Naive thymus-derived CD4-positive, alpha-beta T cell (primary cell): ENCODE data around the gene SLC7A1. TPM values are rescaled to one million over a fixed set of nuclear protein-coding genes. Genes with fewer than 3 reads are reported as not detected.
"Not testable (repeated sequence)": the region's sequence is repeated elsewhere in the genome, so short reads cannot be mapped to it uniquely, and the experiment has no call there.

Source experiments
- ATAC-seq: fragments of 150-1000 bp; cut with Tn5 transposase; 2 replicates; pipeline ENCODE4 v1.10.0; 2021; ENCODE audit warnings: mild to moderate bottlenecking, moderate library complexity
- CTCF ChIA-PET: fragments of 350-600 bp; sonication (Branson Sonifier 250); formaldehyde crosslinking; loops from one replicate; lab custom pipeline; 2021; ENCODE audit warnings: antibody characterized with exemption; lab: Charles Lee
- POLR2A ChIA-PET: fragments of 350-600 bp; sonication (Branson Sonifier 250); formaldehyde crosslinking; loops from one replicate; lab custom pipeline; 2021; ENCODE audit warnings: antibody characterized with exemption, inconsistent platforms; lab: Charles Lee
- DNase-seq, 9 donors: peaks; one replicate each; pipeline versions ENCODE4 v3.0.0 to v3.0.0-alpha.2; 2020 to 2022; ENCODE audit warnings: mixed read lengths in 1 of 9
- H3K27ac ChIP-seq: one replicate; pipeline ENCODE4 v1.7.0; 2013; ENCODE audit warnings: mild to moderate bottlenecking, low read depth, low read length, moderate library complexity
- H3K27me3 ChIP-seq, 2 donors: one replicate each; pipeline ENCODE4 v1.7.0; 2013; ENCODE audit warnings: low read length in 2 of 2, mild to moderate bottlenecking in 2 of 2, moderate library complexity in 2 of 2; ENCODE audit not compliant: control insufficient read depth in 2 of 2, insufficient read depth in 2 of 2
- H3K36me3 ChIP-seq, 3 experiments: 1 replicate in 2 of 3; 2 replicates in 1 of 3; pipeline ENCODE4 v1.7.0; 2013; ENCODE audit warnings: low read length in 3 of 3, mild to moderate bottlenecking in 3 of 3, moderate library complexity in 1 of 3; ENCODE audit not compliant: insufficient read depth in 3 of 3, control insufficient read depth in 2 of 3
- H3K4me1 ChIP-seq, 2 donors: one replicate each; pipeline ENCODE4 v1.7.0; 2013; ENCODE audit warnings: low read length in 2 of 2, mild to moderate bottlenecking in 2 of 2, moderate library complexity in 1 of 2; ENCODE audit not compliant: control insufficient read depth in 2 of 2, insufficient read depth in 2 of 2
- H3K4me3 ChIP-seq: 2 replicates; pipeline ENCODE4 v1.7.0; 2013; ENCODE audit warnings: mild to moderate bottlenecking, low read length
- H3K9me3 ChIP-seq, 3 experiments: 1 replicate in 2 of 3; 2 replicates in 1 of 3; pipeline ENCODE4 v1.7.0; 2013; ENCODE audit warnings: low read length in 3 of 3; ENCODE audit not compliant: control insufficient read depth in 2 of 3
- H3K27ac Mint-ChIP-seq, 9 donors: one replicate each; pipeline ENCODE4 v1.8.0; 2020 to 2022; ENCODE audit warnings: mixed read lengths in 9 of 9, mild to moderate bottlenecking in 8 of 9, moderate library complexity in 5 of 9, inconsistent platforms in 2 of 9
- H3K27me3 Mint-ChIP-seq, 5 donors: one replicate each; pipeline ENCODE4 v1.8.0; 2021 to 2022; ENCODE audit warnings: mixed read lengths in 5 of 5, mild to moderate bottlenecking in 1 of 5
- H3K36me3 Mint-ChIP-seq, 5 donors: one replicate each; pipeline ENCODE4 v1.8.0; 2020 to 2022; ENCODE audit warnings: mixed read lengths in 5 of 5, mild to moderate bottlenecking in 3 of 5, inconsistent platforms in 1 of 5
- H3K4me1 Mint-ChIP-seq, 7 donors: one replicate each; pipeline ENCODE4 v1.8.0; 2020 to 2022; ENCODE audit warnings: mixed read lengths in 7 of 7, mild to moderate bottlenecking in 3 of 7, inconsistent platforms in 1 of 7
- H3K4me3 Mint-ChIP-seq, 10 donors: one replicate each; pipeline ENCODE4 v1.8.0; 2020 to 2022; ENCODE audit warnings: mild to moderate bottlenecking in 10 of 10, mixed read lengths in 10 of 10, moderate library complexity in 6 of 10, inconsistent platforms in 2 of 10
- H3K9me3 Mint-ChIP-seq, 11 donors: one replicate each; pipeline ENCODE4 v1.8.0; 2020 to 2022; ENCODE audit warnings: mixed read lengths in 11 of 11, mild to moderate bottlenecking in 4 of 11, inconsistent platforms in 1 of 11, moderate library complexity in 1 of 11
- intact Hi-C, 2 donors: fragments of 100-400 bp; cut with micrococcal nuclease; formaldehyde crosslinking; loops; one replicate each; pipeline ENCODE4 v1.15.1; 2023
- polyA plus RNA-seq, 2 donors: library from polyadenylated mRNA; unstranded; fragments of 300-500 nt; fragmentation: Illumina TruSeq; gene quantifications; one replicate each; pipeline ENCODE4 v1.2.3, GENCODE V29; 2021
- total RNA-seq, 6 experiments: library from RNA in 5 of 6; stranded (reverse) in 5 of 6; gene quantifications; 1 replicate in 5 of 6; 2 replicates in 1 of 6; pipeline ENCODE4 v1.2.3 and lab custom pipeline; 2021 to 2026

Gene SLC7A1
- total RNA-seq (10 to 100 TPM; 12.2 to 63.8 (median 28.2) TPM), polyA plus RNA-seq (1 to 10 TPM; 4.9 to 5.8 TPM), total RNA-seq (lab: John Stamatoyannopoulos, UW) (36.5 reads per million, percentile 64 among the genes with 10 or more reads in this experiment)

- peaks cover 0 to 3% (median 2%) of the 10 kb centered on the region in 5 donors for H3K27me3 Mint-ChIP-seq
- no peaks in the 10 kb centered on the region for H3K9me3 Mint-ChIP-seq
- Histone ChIP-seq H3K27ac (peak within 1 kb of the TSS; percentile 82), H3K4me3 (peak within 1 kb of the TSS; percentile 73), H3K36me3 (no peaks in the 10 kb centered on the region), H3K9me3 (no peaks in the 10 kb centered on the region), H3K4me1 (peaks cover 6 to 7% of the 10 kb centered on the region in 2 donors), H3K27me3 (no peaks in the 10 kb centered on the region)
- H3K4me3 Mint-ChIP-seq = peak within 1 kb of the TSS; percentile 88 to 94 (median 90)
- POLR2A ChIA-PET = interaction anchor here (1.1 kb wide), 2 partner anchors 20 to 780 kb away, joined by 3 read pairs; no protein-coding TSS in a partner anchor
- H3K36me3 Mint-ChIP-seq = no peaks in the 10 kb centered on the region
- H3K27ac Mint-ChIP-seq = peak within 1 kb of the TSS; percentile 74 to 96 (median 87)
- CTCF ChIA-PET = no interaction called here
- H3K4me1 Mint-ChIP-seq = peaks cover 26 to 49% (median 43%) of the 10 kb centered on the region in 7 donors
- peak; percentile 74 to 93 (median 85) for DNase-seq
- ATAC-seq = peak; percentile 95
- intact Hi-C loops = loop anchor here (1.0 to 10.0 kb wide), 16 partner anchors 255 to 1567 kb away; partner anchors contain the start of genes HMGB1 (in 2 of the 2), UBL3 (in 2 of the 2), ALOX5AP (in 1 of the 2) and KATNAL1 (in 1 of the 2)
Observed at GRCh38 chr13:29595380-29596063, at the start of gene SLC7A1. Gene SLC7A1, minus strand, starts transcription at chr13:29595688. Its CDS starts 59,500 bp downstream, at chr13:29536188.

- Mint-ChIP-seq H3K27ac (no peak overlapping the region), H3K36me3 (no peaks in the 10 kb centered on the region), H3K27me3 (peaks cover 0 to 14% (median 5%) of the 10 kb centered on the region in 5 donors), H3K4me3 (no peak overlapping the region), H3K9me3 (peaks cover 0 to 6% (median 3%) of the 10 kb centered on the region in 11 donors), H3K4me1 (peaks cover 0 to 1% (median 0%) of the 10 kb centered on the region in 7 donors)
- H3K4me3 ChIP-seq = no peak overlapping the region
- H3K9me3 ChIP-seq = no peaks in the 10 kb centered on the region
- no peaks in the 10 kb centered on the region for H3K27me3 ChIP-seq
- H3K27ac ChIP-seq = no peak overlapping the region
- H3K4me1 ChIP-seq = no peaks in the 10 kb centered on the region
- DNase-seq (no peak), ATAC-seq (no peak)
- no peaks in the 10 kb centered on the region for H3K36me3 ChIP-seq
- POLR2A ChIA-PET = no interaction called here
- intact Hi-C loops = no loop called here
- CTCF ChIA-PET = no interaction called here
Observed at GRCh38 chr13:29640665-29641064, 45.2 kb upstream of the SLC7A1 start.

DNA sequence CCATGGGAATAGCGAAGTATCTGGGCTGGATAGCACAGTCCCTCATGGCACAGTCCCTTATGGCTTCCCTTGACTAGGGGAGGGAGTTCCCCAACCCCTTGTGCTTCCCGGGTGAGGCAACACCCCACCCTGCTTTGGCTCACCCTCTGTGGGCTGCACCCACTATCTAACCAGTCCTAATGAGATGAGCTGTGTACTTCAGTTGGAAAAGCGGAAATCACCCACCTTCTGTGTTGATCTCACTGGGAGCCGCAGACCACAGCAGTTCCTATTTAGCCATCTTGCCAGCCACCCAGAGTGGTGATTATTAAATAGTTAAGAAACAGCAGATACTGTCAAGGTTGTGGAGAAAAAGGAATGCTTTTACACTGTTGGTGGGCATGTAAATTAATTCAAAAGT, 41.3 kb upstream of the SLC7A1 start:
- Mint-ChIP-seq H3K36me3 (peaks cover 0 to 10% (median 0%) of the 10 kb centered on the region in 5 donors), H3K27me3 (peaks cover 18 to 39% (median 24%) of the 10 kb centered on the region in 5 donors)
- POLR2A ChIA-PET, H3K9me3 ChIP-seq, ATAC-seq, CTCF ChIA-PET, H3K4me3 ChIP-seq, H3K4me1 ChIP-seq, H3K27me3 ChIP-seq, H3K27ac ChIP-seq, intact Hi-C loops, H3K4me3 Mint-ChIP-seq, H3K27ac Mint-ChIP-seq, H3K9me3 Mint-ChIP-seq, H3K4me1 Mint-ChIP-seq, DNase-seq, H3K36me3 ChIP-seq: not testable (repeated sequence)

GRCh38 chr13:29624997-29625396, 29.5 kb upstream of the SLC7A1 start:
- intact Hi-C loops = no loop called here
- Mint-ChIP-seq H3K27me3 (peaks cover 0 to 39% (median 23%) of the 10 kb centered on the region in 5 donors), H3K9me3 (peaks cover 0 to 2% (median 0%) of the 10 kb centered on the region in 11 donors), H3K27ac (no peak overlapping the region), H3K36me3 (no peaks in the 10 kb centered on the region), H3K4me1 (peaks cover 0 to 12% (median 10%) of the 10 kb centered on the region in 7 donors), H3K4me3 (no peak overlapping the region)
- ChIA-PET CTCF (no interaction called here), POLR2A (no interaction called here)
- no peak for ATAC-seq
- H3K27me3 ChIP-seq = no peaks in the 10 kb centered on the region
- H3K4me1 ChIP-seq = no peaks in the 10 kb centered on the region
- no peaks in the 10 kb centered on the region for H3K36me3 ChIP-seq
- no peaks in the 10 kb centered on the region for H3K9me3 ChIP-seq
- DNase-seq = no peak
- no peak overlapping the region for H3K27ac ChIP-seq
- no peak overlapping the region for H3K4me3 ChIP-seq

DNA sequence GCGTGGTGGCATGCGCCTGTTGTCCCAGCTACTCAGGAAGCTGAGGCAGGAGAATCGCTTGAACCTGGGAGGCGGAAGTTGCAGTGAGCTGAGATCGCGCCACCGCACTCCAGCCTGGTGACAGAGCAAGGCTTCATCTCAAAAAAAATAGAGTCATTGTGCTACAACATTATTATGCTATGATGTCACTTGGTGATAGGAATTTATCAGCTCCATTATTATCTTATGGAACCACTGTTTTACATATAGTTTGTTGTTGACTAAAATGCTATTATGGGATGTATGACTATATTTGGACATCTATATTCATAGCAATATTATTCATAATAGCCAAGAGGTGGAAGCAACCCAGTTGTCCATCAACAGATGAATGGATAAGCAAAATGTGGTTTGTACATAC, 26.4 kb upstream of the SLC7A1 start:
- ATAC-seq (no peak), DNase-seq (no peak)
- no peak overlapping the region for H3K4me3 Mint-ChIP-seq
- peaks cover 0 to 8% (median 4%) of the 10 kb centered on the region in 11 donors for H3K9me3 Mint-ChIP-seq
- no peak overlapping the region for H3K27ac Mint-ChIP-seq
- Histone ChIP-seq H3K27ac (no peak overlapping the region), H3K4me3 (no peak overlapping the region), H3K36me3 (no peaks in the 10 kb centered on the region), H3K4me1 (no peaks in the 10 kb centered on the region), H3K27me3 (no peaks in the 10 kb centered on the region), H3K9me3 (no peaks in the 10 kb centered on the region)
- peaks cover 0 to 3% (median 0%) of the 10 kb centered on the region in 5 donors for H3K36me3 Mint-ChIP-seq
- no peaks in the 10 kb centered on the region for H3K4me1 Mint-ChIP-seq
- intact Hi-C loops = no loop called here
- peaks cover 6 to 49% (median 38%) of the 10 kb centered on the region in 5 donors for H3K27me3 Mint-ChIP-seq
- ChIA-PET POLR2A (no interaction called here), CTCF (no interaction called here)

DNA sequence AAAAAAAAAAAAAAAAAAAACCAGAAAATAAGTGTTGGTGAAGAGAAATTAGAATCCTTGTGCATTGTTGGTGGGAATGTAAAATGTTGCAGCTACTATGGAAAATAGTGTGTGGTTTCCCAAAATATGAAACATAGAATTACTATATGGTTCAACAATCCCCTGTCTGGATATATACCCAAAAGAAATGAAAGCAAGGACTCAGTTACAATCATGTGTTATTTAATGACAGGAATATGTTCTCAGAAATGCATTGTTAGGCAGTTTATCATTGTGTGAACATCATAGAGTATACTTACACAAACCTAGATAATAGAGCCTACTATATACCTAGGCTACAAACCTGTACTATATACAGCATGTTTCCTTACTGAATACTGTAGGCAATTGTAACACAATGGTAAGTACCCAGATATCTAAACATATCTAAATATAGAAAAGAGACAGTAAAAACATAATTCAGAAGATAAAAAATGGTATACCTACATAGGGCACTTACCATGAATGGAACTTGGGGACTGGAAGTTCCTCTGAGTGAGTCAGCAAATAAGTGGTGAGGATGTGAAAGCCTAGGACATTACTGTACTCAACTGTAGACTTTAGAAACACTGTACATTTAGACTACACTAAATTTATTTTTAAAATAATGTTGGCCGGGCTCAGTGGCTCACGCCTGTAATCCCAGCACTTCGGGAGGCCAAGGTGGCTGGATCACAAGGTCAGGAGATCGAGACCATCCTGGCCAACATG, 25.7 kb upstream of the SLC7A1 start:
- Histone ChIP-seq H3K36me3 (no peaks in the 10 kb centered on the region), H3K27ac (no peak overlapping the region), H3K9me3 (no peaks in the 10 kb centered on the region), H3K4me1 (no peaks in the 10 kb centered on the region), H3K4me3 (no peak overlapping the region), H3K27me3 (no peaks in the 10 kb centered on the region)
- DNase-seq = no peak
- POLR2A ChIA-PET = no interaction called here
- no peak overlapping the region for H3K4me3 Mint-ChIP-seq
- intact Hi-C loops = no loop called here
- CTCF ChIA-PET = no interaction called here
- H3K36me3 Mint-ChIP-seq = peaks cover 0 to 3% (median 0%) of the 10 kb centered on the region in 5 donors
- H3K9me3 Mint-ChIP-seq = peaks cover 0 to 14% (median 6%) of the 10 kb centered on the region in 11 donors
- peaks cover 10 to 49% (median 40%) of the 10 kb centered on the region in 5 donors for H3K27me3 Mint-ChIP-seq
- ATAC-seq = no peak
- H3K4me1 Mint-ChIP-seq = no peaks in the 10 kb centered on the region
- no peak overlapping the region for H3K27ac Mint-ChIP-seq
